Thyroid gland (tissue), 4 donors: ENCODE measurements around the gene BCCIP. TPM values are rescaled to one million over a fixed set of nuclear protein-coding genes. Genes with fewer than 3 reads are reported as not detected.

Source experiments
- DNase-seq, 2 donors: peaks; one replicate each; pipeline ENCODE4 v3.0.0-alpha.2; 2019
- H3K27ac ChIP-seq, 3 donors: fragments of 200-600 bp; sonication (generic); 1 replicate in 2 of 3; 2 replicates in 1 of 3; pipeline ENCODE4 v1.5.1; 2016 to 2019; ENCODE audit warnings: mild to moderate bottlenecking in 1 of 3, moderate library complexity in 1 of 3
- H3K27me3 ChIP-seq: fragments of 200-600 bp; sonication (generic); one replicate; pipeline ENCODE4 v1.5.1; 2019
- H3K36me3 ChIP-seq, 2 donors: fragments of 200-600 bp; sonication (generic); one replicate each; pipeline ENCODE4 v1.5.1; 2016 to 2019
- H3K4me1 ChIP-seq, 2 donors: fragments of 200-600 bp; sonication (generic); one replicate each; pipeline ENCODE4 v1.5.1; 2017 to 2019
- H3K4me3 ChIP-seq, 3 donors: fragments of 200-600 bp; sonication (generic); replicated peaks in 1 of 3; 1 replicate in 2 of 3; 2 replicates in 1 of 3; pipeline ENCODE4 v1.5.1; 2016; ENCODE audit warnings: mild to moderate bottlenecking in 1 of 3
- H3K9me3 ChIP-seq: fragments of 200-600 bp; sonication (generic); one replicate; pipeline ENCODE4 v1.5.1; 2017
- POLR2A ChIP-seq, 2 donors: fragments of 450-650 bp; IDR thresholded peaks; one replicate each; pipeline ENCODE4 v1.6.1; 2017; ENCODE audit warnings: antibody characterized with exemption in 2 of 2, mild to moderate bottlenecking in 2 of 2, moderate library complexity in 1 of 2
- WGBS, 2 donors: methylation state at CpG; one replicate each; pipeline ENCODE4 v1.1.5; 2017; 5-methylcytosine and 5-hydroxymethylcytosine counted together
- intact Hi-C: fragments of 100-400 bp; cut with DNase I; formaldehyde crosslinking; loops from one replicate; pipeline ENCODE4 v1.15.1; 2023
- total RNA-seq, 4 donors: library from RNA; depleted of rRNA; stranded (reverse); fragments of >200 nt; gene quantifications; one replicate each; pipeline ENCODE4 v1.2.3, GENCODE V29; 2016
- TF ChIP-seq, protein P1 (sequence below), 6 experiments: fragments of 200-600 bp in 3 of 6; fragments of 450-650 bp in 3 of 6; sonication (generic) in 3 of 6; IDR thresholded peaks; one replicate each; pipeline ENCODE4 v1.5.1; 2016 to 2019; ENCODE audit warnings: antibody characterized with exemption in 6 of 6, mild to moderate bottlenecking in 2 of 6, inconsistent platforms in 1 of 6, moderate library complexity in 1 of 6

BCCIP gene
- total RNA-seq, 4 donors from 2014 or later, result 38.6 to 52.1 (median 42.3) TPM

DNA sequence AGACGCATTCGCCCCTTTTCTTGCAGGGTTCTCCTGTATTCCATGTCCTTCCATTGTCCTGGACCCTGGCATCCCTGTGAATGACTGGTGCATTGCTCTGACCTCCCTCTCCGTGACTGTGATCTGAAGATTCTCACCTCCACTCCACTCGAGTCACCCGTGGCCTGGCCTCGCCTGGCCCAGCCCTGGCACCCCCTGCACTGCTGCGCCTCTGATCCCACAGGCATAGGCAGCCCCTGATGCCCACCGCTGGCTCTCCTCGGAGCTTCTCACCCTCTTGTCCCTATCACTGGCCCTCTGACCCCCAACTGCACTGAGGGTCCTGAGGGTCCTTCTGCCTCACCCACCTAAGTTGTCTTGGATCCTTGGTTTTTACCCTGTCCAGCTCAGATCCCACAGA, 45.5 kb upstream of the BCCIP start:
- intact Hi-C loops, result no loop called here
- H3K4me1 ChIP-seq, result no peaks in the 10 kb centered on the region
- no peak for TF ChIP-seq POLR2A (IDR thresholded peaks at IDR 0.05)
- TF ChIP-seq, protein P1, sequence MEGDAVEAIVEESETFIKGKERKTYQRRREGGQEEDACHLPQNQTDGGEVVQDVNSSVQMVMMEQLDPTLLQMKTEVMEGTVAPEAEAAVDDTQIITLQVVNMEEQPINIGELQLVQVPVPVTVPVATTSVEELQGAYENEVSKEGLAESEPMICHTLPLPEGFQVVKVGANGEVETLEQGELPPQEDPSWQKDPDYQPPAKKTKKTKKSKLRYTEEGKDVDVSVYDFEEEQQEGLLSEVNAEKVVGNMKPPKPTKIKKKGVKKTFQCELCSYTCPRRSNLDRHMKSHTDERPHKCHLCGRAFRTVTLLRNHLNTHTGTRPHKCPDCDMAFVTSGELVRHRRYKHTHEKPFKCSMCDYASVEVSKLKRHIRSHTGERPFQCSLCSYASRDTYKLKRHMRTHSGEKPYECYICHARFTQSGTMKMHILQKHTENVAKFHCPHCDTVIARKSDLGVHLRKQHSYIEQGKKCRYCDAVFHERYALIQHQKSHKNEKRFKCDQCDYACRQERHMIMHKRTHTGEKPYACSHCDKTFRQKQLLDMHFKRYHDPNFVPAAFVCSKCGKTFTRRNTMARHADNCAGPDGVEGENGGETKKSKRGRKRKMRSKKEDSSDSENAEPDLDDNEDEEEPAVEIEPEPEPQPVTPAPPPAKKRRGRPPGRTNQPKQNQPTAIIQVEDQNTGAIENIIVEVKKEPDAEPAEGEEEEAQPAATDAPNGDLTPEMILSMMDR (IDR thresholded peaks at IDR 0.05), result no peak
- no peak overlapping the region for H3K27ac ChIP-seq
- no peak for DNase-seq
- H3K36me3 ChIP-seq, result no peaks in the 10 kb centered on the region
- no peaks in the 10 kb centered on the region for H3K9me3 ChIP-seq
- 91 to 94% methylated on average over 9 of the region's 9 CpGs for WGBS, 2 donors
- H3K27me3 ChIP-seq, result no peaks in the 10 kb centered on the region
- no peak overlapping the region for H3K4me3 ChIP-seq

DNA sequence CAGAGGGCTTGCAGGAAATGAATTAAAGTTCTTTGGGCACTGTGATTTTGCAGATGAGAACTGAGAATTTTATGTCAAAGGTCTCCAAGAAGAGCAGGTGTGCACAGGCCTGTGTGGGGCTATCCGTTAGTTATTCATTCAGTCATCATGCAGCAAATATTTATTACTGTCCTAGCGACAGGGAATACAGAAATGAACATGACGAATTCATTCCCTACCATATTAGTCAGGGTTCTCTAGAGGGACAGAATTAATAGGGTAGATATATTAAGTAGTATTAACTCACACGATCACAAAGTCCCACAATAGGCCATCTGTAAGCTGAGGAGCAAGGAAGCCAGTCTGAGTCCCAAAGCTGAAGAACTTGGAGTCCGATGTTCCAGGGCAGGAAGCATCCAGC, 44.8 kb upstream of the BCCIP start:
- Histone ChIP-seq H3K27ac (no peak overlapping the region), H3K27me3 (no peaks in the 10 kb centered on the region), H3K9me3 (no peaks in the 10 kb centered on the region), H3K4me1 (no peaks in the 10 kb centered on the region), H3K4me3 (no peak overlapping the region), H3K36me3 (no peaks in the 10 kb centered on the region)
- intact Hi-C loops, result no loop called here
- DNase-seq, result no peak
- 56 to 67% methylated on average over 5 of the region's 5 CpGs for WGBS, 2 donors
- no peak for TF ChIP-seq POLR2A (IDR thresholded peaks at IDR 0.05)
- TF ChIP-seq, protein P1 (IDR thresholded peaks at IDR 0.05), result no peak

DNA sequence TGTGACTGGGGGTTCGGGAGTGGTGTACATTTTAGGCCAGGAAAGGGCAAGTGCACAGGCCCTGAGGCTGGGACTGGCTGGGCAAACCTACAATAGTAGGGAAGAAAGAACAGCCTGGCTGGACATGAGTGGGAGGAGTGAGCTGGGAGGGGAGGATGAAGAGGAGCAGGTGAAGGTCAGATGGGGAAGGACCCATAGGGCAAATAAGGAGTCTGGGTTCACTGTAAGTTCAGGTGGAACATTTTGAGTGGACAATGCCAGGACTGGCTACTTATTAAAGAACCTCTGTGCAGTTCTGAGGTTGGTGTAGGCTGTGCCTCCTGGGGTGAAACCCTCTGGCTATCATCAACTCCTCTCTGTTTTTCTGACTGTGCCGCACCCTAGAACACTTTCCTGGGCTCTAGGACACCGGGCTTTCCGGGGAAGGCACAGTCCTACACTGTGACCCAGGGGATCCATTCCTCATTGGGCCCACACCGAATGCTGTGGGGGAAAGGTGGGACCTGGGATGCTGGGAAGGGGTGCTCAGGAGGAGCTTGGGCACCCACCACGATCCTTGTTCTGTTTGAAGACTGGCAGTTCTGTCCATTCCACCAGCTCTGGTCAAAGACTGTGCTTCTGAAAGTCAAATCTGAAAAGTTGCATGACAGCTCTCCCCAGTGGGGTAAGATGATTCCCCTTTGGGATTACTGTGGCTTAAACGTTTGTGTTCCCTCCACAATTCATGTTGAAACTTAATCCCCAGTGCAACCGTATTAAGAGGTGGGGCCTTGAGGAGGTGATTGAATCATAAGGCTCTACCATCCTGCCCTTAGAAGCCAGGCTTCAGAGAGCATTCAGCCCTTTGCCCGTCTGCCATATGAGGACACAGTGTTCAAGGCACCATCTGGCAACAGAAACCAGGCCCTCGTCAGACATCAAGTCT, 43.7 kb upstream of the BCCIP start:
- Histone ChIP-seq H3K27ac (no peak overlapping the region), H3K27me3 (no peaks in the 10 kb centered on the region), H3K4me1 (no peaks in the 10 kb centered on the region), H3K36me3 (no peaks in the 10 kb centered on the region), H3K4me3 (no peak overlapping the region), H3K9me3 (no peaks in the 10 kb centered on the region)
- no peak for DNase-seq
- 81 to 84% methylated on average over 9 to 10 of the region's 10 CpGs for WGBS, 2 donors
- intact Hi-C loops, result no loop called here
- TF ChIP-seq, protein P1 (IDR thresholded peaks at IDR 0.05), result no peak
- no peak for TF ChIP-seq POLR2A (IDR thresholded peaks at IDR 0.05)

DNA sequence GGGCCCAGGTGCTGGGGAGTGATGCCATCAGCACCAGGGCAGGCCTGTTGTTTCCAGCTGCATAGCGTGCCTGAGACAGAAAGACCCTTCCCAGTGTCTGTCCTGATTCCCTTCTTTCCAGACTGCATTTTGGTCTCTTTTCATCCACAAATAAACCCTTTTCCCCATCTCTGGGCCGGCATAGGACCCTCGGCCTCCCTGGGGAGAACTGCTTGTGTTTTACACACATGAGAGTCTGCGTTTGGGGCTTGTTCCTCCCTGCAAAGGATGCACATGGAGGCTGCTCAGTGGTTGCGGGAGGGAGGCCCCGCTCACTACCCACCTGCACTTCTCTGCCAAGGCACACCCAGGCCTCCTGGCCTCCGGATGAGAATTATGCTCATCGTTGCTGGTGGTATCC, 42.0 kb upstream of the BCCIP start:
- Histone ChIP-seq H3K4me1 (no peaks in the 10 kb centered on the region), H3K36me3 (no peaks in the 10 kb centered on the region), H3K27me3 (no peaks in the 10 kb centered on the region), H3K27ac (no peak overlapping the region), H3K9me3 (no peaks in the 10 kb centered on the region), H3K4me3 (no peak overlapping the region)
- 93 to 94% methylated on average over 6 to 7 of the region's 8 CpGs for WGBS, 2 donors
- DNase-seq, result no peak
- TF ChIP-seq, protein P1 (IDR thresholded peaks at IDR 0.05), result no peak
- no peak for TF ChIP-seq POLR2A (IDR thresholded peaks at IDR 0.05)
- intact Hi-C loops, result no loop called here

DNA sequence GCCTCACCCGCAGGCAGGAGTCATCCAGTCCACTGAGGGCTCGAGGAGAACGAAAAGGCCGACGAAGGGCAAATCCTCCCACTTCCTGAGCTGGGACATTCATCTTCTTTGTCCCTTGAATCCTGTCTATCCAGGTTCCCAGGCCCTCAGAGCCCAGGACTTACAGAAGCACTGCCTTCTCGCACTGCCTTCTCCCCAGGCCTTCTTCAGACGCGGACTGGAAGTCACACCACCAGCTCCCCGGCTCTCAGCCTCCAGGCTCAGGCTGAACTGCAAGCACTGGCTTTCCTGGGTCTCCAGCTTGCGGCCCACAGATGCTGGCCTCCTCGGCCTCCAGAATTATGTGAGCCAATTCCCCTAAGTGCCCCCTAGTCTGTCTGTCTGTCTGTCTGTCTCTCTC, 41.3 kb upstream of the BCCIP start:
- 84 to 94% methylated on average over 11 of the region's 11 CpGs for WGBS, 2 donors
- no peaks in the 10 kb centered on the region for H3K9me3 ChIP-seq

More for the DNA sequence above, 41.3 kb upstream of the BCCIP start:
- H3K27ac ChIP-seq, result no peak overlapping the region
- TF ChIP-seq, protein P1 (IDR thresholded peaks at IDR 0.05), result no peak
- no peak for TF ChIP-seq POLR2A (IDR thresholded peaks at IDR 0.05)
- intact Hi-C loops, result no loop called here
- no peak overlapping the region for H3K4me3 ChIP-seq
- H3K27me3 ChIP-seq, result no peaks in the 10 kb centered on the region
- no peak for DNase-seq
- peaks cover 0 to 3% of the 10 kb centered on the region in 2 donors for H3K4me1 ChIP-seq
- no peaks in the 10 kb centered on the region for H3K36me3 ChIP-seq
